Caco-2 (cell line): ENCODE data around the gene NUDT3. TPM values are rescaled to one million over a fixed set of nuclear protein-coding genes. Genes with fewer than 3 reads are reported as not detected.

ENCODE experiments used
- BruUV-seq: library from RNA; stranded (reverse); fragments of 400-500 nt; replicated peaks from 2 replicates; lab custom pipeline; 2021; lab: Mats Ljungman, UMichigan
- CTCF ChIA-PET: fragments of 300-600 bp; sonication (Branson Sonifier 250); formaldehyde crosslinking; loops from one replicate; lab custom pipeline; 2022; ENCODE audit warnings: antibody characterized with exemption; lab: Charles Lee
- POLR2A ChIA-PET: fragments of 300-600 bp; sonication (Branson Sonifier 250); formaldehyde crosslinking; loops from one replicate; lab custom pipeline; 2022; ENCODE audit warnings: antibody characterized with exemption; lab: Charles Lee
- DNase-seq, 2 experiments: peaks; one replicate each; pipeline versions ENCODE4 v3.0.0 to v3.0.0-alpha.2; 2020 to 2022
- H3K27me3 ChIP-seq: replicated peaks from 2 replicates; pipeline ENCODE4 v1.6.0; 2011; ENCODE audit warnings: low read length; ENCODE audit not compliant: control insufficient read depth, insufficient read depth
- H3K36me3 ChIP-seq: 2 replicates; pipeline ENCODE4 v1.5.1; 2011; ENCODE audit warnings: low read length; ENCODE audit not compliant: control insufficient read depth, insufficient read depth
- H3K4me1 ChIP-seq: fragments of 250-450 bp; sonication (Bioruptor Pico); 2 replicates; pipeline ENCODE4 v1.5.1; 2020; ENCODE audit warnings: mild to moderate bottlenecking
- H3K4me3 ChIP-seq: 2 replicates; pipeline ENCODE4 v1.5.1; 2011; ENCODE audit warnings: low read depth, mild to moderate bottlenecking, control low read depth, low read length
- H3K9me3 ChIP-seq: fragments of 250-450 bp; sonication (Bioruptor Pico); 2 replicates; pipeline ENCODE4 v1.5.1; 2020; ENCODE audit warnings: mild to moderate bottlenecking, moderate library complexity
- H3K27ac Mint-ChIP-seq: one replicate; pipeline ENCODE4 v1.8.0; 2022; ENCODE audit warnings: mixed read lengths; ENCODE audit not compliant: unreplicated experiment
- H3K27me3 Mint-ChIP-seq: one replicate; pipeline ENCODE4 v1.8.0; 2022; ENCODE audit warnings: mixed read lengths; ENCODE audit not compliant: insufficient read depth, unreplicated experiment
- H3K36me3 Mint-ChIP-seq: one replicate; pipeline ENCODE4 v1.8.0; 2022; ENCODE audit warnings: mild to moderate bottlenecking, mixed read lengths; ENCODE audit not compliant: insufficient read depth, unreplicated experiment
- H3K4me1 Mint-ChIP-seq: one replicate; pipeline ENCODE4 v1.8.0; 2022; ENCODE audit warnings: low read depth, mixed read lengths; ENCODE audit not compliant: unreplicated experiment
- H3K4me3 Mint-ChIP-seq: one replicate; pipeline ENCODE4 v1.8.0; 2022; ENCODE audit warnings: mild to moderate bottlenecking, moderate library complexity, mixed read lengths; ENCODE audit not compliant: unreplicated experiment
- H3K9me3 Mint-ChIP-seq: one replicate; pipeline ENCODE4 v1.8.0; 2022; ENCODE audit warnings: mixed read lengths; ENCODE audit not compliant: unreplicated experiment
- intact Hi-C: fragments of 100-400 bp; cut with micrococcal nuclease; formaldehyde crosslinking; loops from one replicate; pipeline ENCODE4 v1.10.0; 2022; ENCODE audit not compliant: unreplicated experiment
- total RNA-seq: library from RNA; stranded (reverse); gene quantifications from 2 replicates; pipeline ENCODE4 v1.2.3, GENCODE V29; 2022
- TF ChIP-seq, protein P1 (sequence below), 2 experiments: fragments of 200-600 bp in 1 of 2; IDR thresholded peaks; 1 replicate in 1 of 2; 2 replicates in 1 of 2; pipeline versions ENCODE4 v1.5.1 to v1.8.0; 2011 to 2022; ENCODE audit warnings: antibody characterized with exemption in 1 of 2, control low read depth in 1 of 2, inconsistent platforms in 1 of 2, low read depth in 1 of 2, low read length in 1 of 2, mild to moderate bottlenecking in 1 of 2, moderate library complexity in 1 of 2; ENCODE audit not compliant: insufficient read depth in 1 of 2, severe bottlenecking in 1 of 2, unreplicated experiment in 1 of 2

The NUDT3 gene
- total RNA-seq, 1 experiment from 2014 or later = 22.9 TPM

DNA sequence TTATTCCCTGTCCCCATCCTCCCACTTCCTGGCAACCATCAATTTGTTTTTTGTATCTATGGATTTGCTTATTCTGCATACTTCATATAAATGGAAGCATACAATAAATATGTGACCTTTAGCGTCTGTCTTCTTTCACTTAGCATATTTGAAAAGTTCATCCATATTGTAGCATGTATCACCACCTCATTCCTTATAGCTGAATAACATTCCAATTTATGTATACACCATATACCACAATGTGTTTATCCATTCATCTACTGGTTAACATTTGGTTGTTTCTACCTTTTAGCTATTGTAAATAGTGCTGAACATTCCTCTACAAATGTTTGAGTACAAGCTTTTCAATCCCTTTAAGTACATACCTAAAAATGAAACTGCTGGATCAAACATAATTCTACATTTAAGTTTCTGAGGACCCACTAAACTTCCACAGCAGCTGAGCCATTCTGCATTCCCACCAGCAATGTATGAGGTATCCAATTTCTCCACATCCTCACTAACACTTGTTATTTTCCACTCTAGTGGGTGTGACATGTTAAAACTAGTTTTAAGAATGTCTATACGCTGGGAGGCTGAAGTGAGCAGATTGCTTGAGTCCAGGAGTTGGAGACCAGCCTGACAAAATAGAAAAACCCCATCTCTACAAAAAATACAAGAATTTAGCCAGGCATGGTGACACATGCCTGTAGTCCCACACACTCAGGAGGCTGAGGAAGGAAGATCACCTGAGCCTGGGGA is 32.9 kb downstream of the NUDT3 start:
- no peaks in the 10 kb centered on the region for H3K36me3 ChIP-seq
- no peaks in the 10 kb centered on the region for H3K27me3 Mint-ChIP-seq
- peaks cover 10% of the 10 kb centered on the region for H3K4me1 Mint-ChIP-seq
- 0 out of 2 replicates have a peak, but pooled peaks cover 7% of the 10 kb centered on the region for H3K4me1 ChIP-seq
- no peaks in the 10 kb centered on the region for H3K27me3 ChIP-seq
- DNase-seq = no peak
- no peaks in the 10 kb centered on the region for H3K9me3 Mint-ChIP-seq
- H3K4me3 ChIP-seq = no peak overlapping the region
- CTCF ChIA-PET = no interaction called here
- intact Hi-C loops = no loop called here
- TF ChIP-seq, protein P1, sequence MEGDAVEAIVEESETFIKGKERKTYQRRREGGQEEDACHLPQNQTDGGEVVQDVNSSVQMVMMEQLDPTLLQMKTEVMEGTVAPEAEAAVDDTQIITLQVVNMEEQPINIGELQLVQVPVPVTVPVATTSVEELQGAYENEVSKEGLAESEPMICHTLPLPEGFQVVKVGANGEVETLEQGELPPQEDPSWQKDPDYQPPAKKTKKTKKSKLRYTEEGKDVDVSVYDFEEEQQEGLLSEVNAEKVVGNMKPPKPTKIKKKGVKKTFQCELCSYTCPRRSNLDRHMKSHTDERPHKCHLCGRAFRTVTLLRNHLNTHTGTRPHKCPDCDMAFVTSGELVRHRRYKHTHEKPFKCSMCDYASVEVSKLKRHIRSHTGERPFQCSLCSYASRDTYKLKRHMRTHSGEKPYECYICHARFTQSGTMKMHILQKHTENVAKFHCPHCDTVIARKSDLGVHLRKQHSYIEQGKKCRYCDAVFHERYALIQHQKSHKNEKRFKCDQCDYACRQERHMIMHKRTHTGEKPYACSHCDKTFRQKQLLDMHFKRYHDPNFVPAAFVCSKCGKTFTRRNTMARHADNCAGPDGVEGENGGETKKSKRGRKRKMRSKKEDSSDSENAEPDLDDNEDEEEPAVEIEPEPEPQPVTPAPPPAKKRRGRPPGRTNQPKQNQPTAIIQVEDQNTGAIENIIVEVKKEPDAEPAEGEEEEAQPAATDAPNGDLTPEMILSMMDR (IDR thresholded peaks at IDR 0.05; ENCODE audit: insufficient read depth in 1 of 2, low read depth in 1 of 2, low read length in 1 of 2, severe bottlenecking in 1 of 2, unreplicated experiment in 1 of 2) = no peak
- H3K27ac Mint-ChIP-seq = no peak overlapping the region
- H3K4me3 Mint-ChIP-seq = no peak overlapping the region
- POLR2A ChIA-PET = no interaction called here
- no peaks in the 10 kb centered on the region for H3K36me3 Mint-ChIP-seq
- BruUV-seq = no TSS peak
- no peaks in the 10 kb centered on the region for H3K9me3 ChIP-seq

- Histone ChIP-seq H3K4me1 (0 out of 2 replicates have a peak, but pooled peaks cover 7% of the 10 kb centered on the region), H3K4me3 (no peak overlapping the region), H3K36me3 (no peaks in the 10 kb centered on the region), H3K9me3 (no peaks in the 10 kb centered on the region), H3K27me3 (no peaks in the 10 kb centered on the region)
- Mint-ChIP-seq H3K4me1 (peaks cover 7% of the 10 kb centered on the region), H3K27ac (no peak overlapping the region), H3K36me3 (no peaks in the 10 kb centered on the region), H3K4me3 (no peak overlapping the region), H3K9me3 (no peaks in the 10 kb centered on the region), H3K27me3 (no peaks in the 10 kb centered on the region)
- TF ChIP-seq, protein P1 (IDR thresholded peaks at IDR 0.05; ENCODE audit: insufficient read depth in 1 of 2, low read depth in 1 of 2, low read length in 1 of 2, severe bottlenecking in 1 of 2, unreplicated experiment in 1 of 2) = no peak
- CTCF ChIA-PET = no interaction called here
- POLR2A ChIA-PET = no interaction called here
- no peak for DNase-seq
- intact Hi-C loops = no loop called here
- no TSS peak for BruUV-seq
Observed at GRCh38 chr6:34358389-34358905, 34.0 kb downstream of the NUDT3 start.

DNA sequence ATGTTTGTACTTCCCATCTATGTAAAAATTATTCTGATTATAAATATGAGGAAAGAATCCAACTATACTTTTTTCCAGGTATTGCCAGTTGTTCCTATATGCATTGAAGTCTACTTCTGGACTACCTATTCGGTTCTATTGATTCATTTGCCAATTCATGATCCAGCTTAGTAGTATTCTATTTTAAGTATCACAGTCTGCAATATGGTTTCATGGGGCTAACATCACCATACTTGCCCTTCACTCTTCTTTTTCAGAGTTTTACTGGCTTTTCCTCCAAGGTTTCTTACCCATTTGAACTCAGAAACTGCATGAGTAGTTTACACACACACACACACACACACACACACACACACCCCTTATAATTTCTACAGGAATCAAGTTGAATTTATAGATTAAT is 34.5 kb downstream of the NUDT3 start:
- Histone ChIP-seq H3K36me3 (no peaks in the 10 kb centered on the region), H3K27me3 (no peaks in the 10 kb centered on the region), H3K4me1 (0 out of 2 replicates have a peak, but pooled peaks cover 2% of the 10 kb centered on the region), H3K9me3 (no peaks in the 10 kb centered on the region), H3K4me3 (no peak overlapping the region)
- Mint-ChIP-seq H3K27me3 (no peaks in the 10 kb centered on the region), H3K36me3 (no peaks in the 10 kb centered on the region), H3K4me1 (peaks cover 2% of the 10 kb centered on the region), H3K4me3 (no peak overlapping the region), H3K9me3 (no peaks in the 10 kb centered on the region), H3K27ac (no peak overlapping the region)
- ChIA-PET POLR2A (no interaction called here), CTCF (no interaction called here)
- no TSS peak for BruUV-seq
- intact Hi-C loops = no loop called here
- no peak for DNase-seq
- TF ChIP-seq, protein P1 (IDR thresholded peaks at IDR 0.05; ENCODE audit: insufficient read depth in 1 of 2, low read depth in 1 of 2, low read length in 1 of 2, severe bottlenecking in 1 of 2, unreplicated experiment in 1 of 2) = no peak
